Activated CD4-positive, alpha-beta T cell treated with anti-CD3 and anti-CD28 coated beads for 24 hours (primary cell): ENCODE results near the gene KCNQ4.

Source experiments
- DNase-seq, 2 donors: peaks; one replicate each; pipeline ENCODE4 v3.0.0-alpha.2; 2020; ENCODE audit warnings: low read depth in 2 of 2

The KCNQ4 gene

GRCh38 chr1:40861224-40862003 is 77.8 kb downstream of the KCNQ4 start:
- DNase-seq, result peak in 1 of 2 donors; percentile 10

DNA sequence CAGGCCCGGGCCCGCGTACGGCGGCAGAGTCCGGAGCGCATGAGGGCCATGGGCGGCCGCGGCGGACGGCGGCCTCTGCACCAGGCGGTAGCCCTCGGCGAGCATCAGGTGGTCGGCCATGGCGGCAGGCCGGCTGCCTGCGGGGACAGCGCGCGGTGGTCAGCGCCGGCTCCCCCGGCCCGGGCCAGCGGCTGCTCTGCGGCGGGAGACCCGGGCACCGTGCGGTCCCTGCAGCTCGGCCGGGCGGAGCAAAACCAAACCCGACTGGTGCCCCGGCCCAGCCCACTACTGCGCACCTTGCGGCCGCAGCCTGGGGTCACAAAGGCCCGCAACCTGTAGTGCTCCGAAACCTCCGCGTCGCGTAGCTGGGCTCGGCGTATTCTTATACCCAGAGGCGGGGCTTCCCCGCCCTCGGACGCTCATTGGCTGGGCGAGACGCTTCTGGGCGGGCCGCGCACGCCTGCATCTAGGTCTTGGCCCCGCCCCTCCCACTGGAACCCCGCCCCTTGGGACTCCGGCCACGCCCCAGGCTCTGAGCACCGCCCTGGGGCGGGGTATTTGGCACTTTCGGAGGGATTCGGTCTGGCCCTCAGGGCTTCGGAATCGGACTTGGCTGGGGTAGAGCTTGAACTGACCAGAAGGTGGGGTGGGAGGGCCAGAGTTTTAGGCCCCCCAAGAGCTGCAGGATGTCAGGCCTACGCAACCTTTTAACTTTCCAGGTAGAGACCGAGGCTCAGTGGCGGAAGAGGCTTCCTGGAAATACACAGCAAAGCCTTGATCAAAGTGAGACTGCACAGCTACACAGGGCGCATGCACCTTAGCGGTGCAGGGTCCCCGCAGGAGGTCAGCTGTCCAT is 78.6 kb downstream of the KCNQ4 start, which contains the start of gene CITED4:
TSS of gene CITED4 (minus strand) at position 356 of the 856 bp plus-strand sequence. CDS start at position 120, 236 bp downstream.
- DNase-seq, result peak; percentile 89 to 94

- DNase-seq, result no peak
These were observed 84.6 kb downstream of the KCNQ4 start for GRCh38 chr1:40868051-40868723.

GRCh38 chr1:40870135-40870728 is 86.6 kb downstream of the KCNQ4 start:
- no peak for DNase-seq

DNA sequence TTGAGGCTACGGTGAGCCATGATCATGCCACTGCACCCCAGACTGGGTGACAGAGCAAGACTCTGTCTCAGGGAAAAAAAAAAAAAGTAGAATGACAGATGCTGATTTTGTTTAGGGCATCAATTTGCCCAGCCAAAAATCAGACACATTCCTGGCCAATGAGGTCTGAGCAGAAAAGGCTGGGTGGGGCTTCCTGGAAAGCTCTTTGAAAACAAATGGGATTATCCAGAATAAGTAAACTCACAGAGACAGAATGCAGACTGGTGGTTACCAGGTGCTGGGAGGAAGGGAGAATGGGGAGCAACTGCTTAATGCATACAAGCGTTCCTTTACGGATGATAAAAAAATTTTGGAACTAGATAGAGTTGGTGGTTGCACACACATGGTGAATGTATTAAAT is 88.7 kb downstream of the KCNQ4 start:
- DNase-seq, result no peak

- DNase-seq, result no peak
These were observed 90.4 kb downstream of the KCNQ4 start for GRCh38 chr1:40873863-40874472.

DNA sequence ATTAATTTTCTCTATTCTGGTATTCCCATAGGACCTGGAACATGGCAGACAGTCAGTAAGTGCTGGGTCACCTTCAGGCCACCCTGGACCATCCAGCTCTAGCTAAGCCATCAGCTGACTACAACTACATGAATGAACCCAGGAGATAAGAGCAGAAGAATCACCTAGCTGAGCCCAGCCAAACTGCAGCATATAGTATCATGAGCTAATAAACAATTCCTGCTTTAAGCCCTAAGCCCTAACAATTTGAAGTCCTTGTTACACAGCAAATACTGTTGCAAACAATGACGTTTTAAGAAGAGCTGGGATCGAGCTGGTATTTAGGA is 92.8 kb downstream of the KCNQ4 start:
- DNase-seq, result no peak

- DNase-seq, result no peak
These were observed 93.3 kb downstream of the KCNQ4 start for GRCh38 chr1:40876891-40877290.

- no peak for DNase-seq
These were observed 94.1 kb downstream of the KCNQ4 start for GRCh38 chr1:40877698-40878097.

GRCh38 chr1:40878906-40879305 is 95.3 kb downstream of the KCNQ4 start:
- no peak for DNase-seq

DNA sequence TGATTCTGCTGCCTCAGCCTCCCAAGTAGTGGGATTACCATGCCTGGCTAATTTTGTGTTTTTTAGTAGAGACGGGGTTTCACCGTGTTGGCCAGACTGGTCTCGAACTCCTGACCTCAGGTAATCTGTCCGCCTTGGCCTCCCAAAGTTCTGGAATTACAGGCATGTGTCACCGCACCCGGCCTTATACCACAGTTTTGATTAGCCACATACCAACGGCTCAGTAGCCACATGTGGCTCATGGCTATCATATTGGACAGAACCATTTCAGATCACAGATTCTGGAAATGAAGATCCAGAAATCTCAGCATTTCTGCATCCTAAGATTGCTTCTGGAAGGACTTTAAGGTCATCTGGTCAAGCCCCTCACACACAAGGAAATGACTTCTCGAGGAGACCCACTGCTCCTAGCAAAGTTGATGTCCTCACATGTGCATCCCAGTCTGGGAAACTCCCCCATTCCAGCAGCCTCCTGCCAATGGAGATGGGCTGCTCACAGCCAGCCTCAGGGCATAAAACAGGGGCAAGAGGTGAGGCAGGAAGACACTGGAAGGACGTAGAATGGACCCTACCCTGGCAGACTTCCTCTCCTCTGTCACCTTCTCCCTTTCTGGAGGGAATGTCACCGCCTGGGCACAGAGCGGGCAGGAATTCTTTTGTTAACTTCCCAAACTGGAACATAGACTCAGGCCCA is 96.0 kb downstream of the KCNQ4 start:
- no peak for DNase-seq

- no peak for DNase-seq
These were observed 97.4 kb downstream of the KCNQ4 start for GRCh38 chr1:40880813-40881549.

DNA sequence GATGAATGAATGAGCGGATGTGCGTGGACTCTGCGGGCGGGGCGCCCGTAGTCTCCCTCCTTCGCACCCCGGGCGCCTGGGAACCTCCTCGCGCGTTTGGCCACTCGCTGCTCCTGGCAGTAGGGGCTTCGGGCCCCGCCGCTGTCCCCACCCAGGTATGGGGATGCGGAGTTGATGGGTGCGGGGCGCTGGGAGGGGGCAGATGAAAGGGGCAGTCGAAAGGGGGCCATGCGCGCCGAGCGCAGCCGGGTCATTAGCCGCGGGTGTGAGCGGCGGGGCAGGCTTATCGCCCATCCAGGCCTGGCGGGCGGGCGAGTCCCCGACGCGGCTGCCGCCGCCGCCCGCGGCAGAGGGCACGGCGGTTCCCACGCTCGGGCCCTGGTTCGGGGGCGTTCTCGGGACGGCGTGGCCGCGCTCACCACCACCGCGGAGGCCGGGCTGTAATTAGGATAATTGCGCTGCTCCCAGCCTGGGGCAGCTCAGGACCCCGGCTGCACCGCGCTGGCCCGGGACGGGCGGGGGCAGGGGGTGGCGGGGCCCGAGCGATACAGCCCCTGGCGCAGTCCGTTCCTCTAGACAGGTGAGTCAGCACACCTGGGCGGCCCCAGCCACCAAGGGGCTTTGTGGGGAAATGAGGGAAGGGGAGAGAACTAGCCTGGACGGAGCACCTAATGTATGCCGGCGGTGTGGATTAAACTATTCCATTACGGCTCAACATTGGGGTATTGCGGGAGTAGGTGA is 100.6 kb downstream of the KCNQ4 start:
- DNase-seq, result no peak

GRCh38 chr1:40886318-40887011 is 102.9 kb downstream of the KCNQ4 start:
- no peak for DNase-seq

- no peak for DNase-seq
These were observed 103.4 kb downstream of the KCNQ4 start for GRCh38 chr1:40887012-40887378.

DNA sequence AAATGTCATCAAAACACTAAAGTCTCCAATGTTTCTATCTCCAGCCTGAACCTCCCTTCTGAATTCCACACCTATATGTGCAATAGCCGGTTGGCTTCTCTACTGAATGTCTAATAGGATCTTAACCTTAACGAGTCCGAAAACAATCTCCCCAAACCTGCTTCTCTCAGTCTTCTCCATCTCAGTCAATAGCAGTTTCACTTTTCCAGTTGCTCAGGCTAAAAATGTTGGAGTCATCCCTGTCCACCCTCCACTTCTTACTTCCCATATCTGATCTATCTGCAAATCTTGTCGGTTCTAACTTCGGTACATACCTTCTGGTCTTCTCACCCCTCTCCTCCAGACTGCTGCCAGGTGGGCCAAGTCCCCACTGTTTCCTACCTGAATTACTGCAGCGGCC is 104.1 kb downstream of the KCNQ4 start:
- no peak for DNase-seq
